ENCODE data around the gene ZNF488.
"Not testable (repeated sequence)": the region's sequence is repeated elsewhere in the genome, so short reads cannot be mapped to it uniquely, and the experiment has no call there.

ZNF488 gene

GRCh38 chr10:47384148-47384921, at the start of gene ZNF488:
ZNF488 (minus strand) TSS chr10:47384293; CDS start chr10:47368829, 15,464 bp downstream.
- peak; percentile 68 for DNase-seq

DNA sequence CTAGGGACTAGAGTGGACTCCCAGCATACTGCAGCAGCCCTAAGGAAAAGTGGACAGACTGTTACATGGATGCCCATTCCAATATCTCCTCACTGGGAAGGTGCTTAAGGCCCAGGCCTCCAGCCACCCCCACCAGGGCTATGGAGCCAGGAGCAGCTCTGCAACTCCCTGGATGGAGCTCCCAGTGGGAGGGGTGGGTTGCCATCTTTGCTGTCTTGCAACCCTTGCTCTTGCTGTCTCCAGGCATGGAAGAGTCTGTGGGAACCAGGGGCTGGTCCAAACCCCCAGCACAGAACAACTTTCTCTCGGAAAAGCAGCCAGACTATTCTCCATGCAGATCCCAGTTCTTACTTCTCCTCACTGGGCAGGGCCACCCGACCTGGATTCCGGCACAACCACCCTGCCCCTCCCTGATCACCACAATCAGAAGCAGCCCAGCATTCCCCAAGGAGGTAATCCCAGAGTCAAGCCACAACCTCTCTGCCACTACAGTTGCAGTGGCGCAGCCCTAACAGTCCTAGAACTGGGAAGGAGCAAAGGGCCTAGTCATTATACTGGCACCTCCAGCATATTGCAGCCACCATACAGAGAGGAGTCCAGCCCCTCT, 41.8 kb upstream of the ZNF488 start:
- no peak for DNase-seq

DNA sequence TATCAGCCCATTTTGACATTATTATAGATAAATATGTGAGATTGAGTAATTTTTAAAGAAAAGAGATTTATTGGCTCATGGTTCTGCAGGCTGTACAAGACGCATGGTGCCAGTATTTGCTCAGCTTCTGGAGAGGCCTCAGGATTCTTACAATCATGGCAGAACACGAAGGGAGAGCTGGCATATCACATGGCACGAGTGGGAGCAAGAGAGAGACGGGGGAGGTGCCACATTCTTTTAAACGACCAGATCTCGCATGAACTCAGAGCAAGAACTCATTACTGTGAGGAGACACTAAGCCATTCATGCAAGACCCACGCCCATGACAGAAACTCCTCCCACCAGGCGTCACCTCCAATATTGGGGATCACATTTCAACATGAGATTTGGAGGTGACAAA, 40.1 kb upstream of the ZNF488 start:
- DNase-seq: no peak

DNA sequence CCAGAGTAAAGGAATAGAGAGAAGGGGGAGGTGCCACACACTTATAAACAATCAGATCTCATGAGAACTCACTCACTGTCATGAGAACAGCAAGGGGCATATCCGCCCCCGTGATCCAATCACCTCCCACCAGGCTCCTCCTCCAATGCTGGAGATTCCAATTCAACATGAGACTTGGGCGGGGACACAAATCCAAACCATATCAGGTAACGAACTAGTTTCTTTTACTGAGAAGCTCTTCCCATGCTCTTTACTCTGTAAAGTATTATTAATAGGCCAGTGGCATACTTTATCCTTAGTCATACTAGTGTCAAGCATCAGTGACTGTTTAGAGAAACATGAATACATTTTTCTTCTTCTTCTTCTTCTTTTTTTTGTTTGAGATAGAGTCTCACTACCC, 39.4 kb upstream of the ZNF488 start:
- no peak for DNase-seq

DNA sequence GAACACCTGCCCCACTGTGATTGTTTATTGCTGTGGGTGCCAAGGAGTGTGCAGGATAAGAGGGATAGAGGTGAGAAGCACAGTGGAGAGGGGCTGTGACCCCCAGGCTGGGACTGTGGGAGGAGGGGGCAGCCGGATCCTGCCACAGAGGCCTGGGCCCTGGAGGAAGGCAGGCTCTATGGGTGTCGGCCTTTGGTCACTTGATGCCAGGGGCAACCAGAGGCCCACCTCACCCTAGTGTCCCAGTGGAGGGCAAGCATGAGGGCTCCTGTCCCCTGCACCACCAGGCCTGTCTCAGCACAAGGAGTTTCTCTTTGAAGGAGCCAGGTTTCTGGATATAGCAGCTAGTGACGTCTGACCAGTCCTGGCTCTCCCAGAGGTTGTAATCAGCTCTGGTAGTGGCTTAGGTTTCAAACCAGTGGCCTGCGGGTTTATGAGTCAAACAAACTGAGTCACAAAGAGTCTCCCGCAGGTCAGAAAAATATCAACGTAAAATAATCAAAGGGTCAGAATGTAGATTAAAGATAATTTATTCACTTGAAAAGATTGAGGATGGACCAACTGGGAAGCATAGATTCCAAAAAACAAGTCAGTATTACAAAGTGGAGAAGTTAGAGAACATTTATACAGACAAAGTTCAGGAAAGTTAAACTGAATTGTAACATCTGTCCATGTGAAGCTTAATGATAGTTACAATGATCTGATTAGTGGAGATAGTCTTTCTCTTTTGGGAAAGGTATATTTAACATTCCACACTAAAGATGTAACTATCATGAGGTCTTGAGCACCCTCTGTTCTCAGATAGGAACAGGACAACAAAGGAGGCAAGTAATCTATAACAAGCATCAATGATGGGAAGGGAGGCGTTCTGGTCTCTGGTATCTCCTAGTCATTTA, 37.2 kb upstream of the ZNF488 start:
- no peak for DNase-seq

DNA sequence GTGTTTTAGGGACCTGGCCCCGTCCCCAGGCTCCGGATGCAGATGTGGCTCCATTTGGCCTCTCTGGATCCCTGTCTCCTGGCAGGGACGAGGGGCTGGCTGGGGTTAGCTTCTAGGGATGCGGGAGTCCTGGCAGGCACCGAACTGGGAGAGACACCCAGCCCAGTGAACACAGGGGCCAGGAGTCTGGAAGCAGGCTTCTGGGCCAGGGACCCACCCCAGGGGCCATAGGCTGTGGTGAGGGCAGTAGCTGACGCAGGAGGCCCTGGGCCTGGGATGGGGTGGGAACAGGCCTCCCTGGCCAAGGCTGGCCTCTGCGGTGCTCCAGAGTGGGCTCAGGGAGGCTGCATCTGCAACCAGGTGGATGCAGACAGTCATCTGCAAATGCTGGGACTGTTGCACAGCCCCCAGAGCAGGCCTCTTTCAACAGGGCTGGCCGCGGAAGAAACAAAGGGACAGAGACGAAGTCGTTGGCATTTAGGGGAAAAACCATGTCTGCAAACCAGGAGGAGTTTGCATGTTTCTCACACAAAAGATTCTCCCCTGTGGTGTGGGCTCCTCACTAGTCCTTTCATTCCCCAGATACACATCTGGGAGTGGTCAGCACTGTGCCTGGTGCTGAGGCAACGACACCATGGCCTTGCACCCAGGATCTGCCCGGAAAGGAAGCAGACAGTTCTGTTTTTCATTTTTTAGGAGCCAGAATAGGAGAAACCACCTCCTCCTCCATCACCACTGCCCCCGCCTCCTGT, 36.4 kb upstream of the ZNF488 start:
- DNase-seq: no peak

- no peak for DNase-seq
These were observed 35.3 kb upstream of the ZNF488 start for GRCh38 chr10:47419421-47419820.

GRCh38 chr10:47418966-47419365, 34.9 kb upstream of the ZNF488 start:
- no peak for DNase-seq

DNA sequence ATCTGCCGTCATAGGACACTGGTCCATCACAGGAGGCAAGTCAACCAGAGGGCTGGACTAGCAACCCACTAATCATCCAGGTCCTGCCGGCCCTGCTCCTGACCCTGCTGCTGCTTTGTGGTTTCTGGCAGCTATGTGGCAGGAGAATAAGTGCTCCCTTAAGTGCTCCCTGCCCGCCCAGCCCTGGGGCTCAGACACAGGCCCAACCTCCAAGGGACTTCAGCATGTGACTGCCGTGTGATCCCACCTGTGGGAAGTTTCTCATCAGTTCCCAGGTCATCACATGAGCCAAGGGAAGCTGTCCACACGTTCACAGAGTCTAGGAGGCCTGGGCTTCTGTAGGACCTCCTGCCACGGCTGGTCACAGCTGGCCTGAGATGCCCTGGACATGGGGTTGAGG, 34.2 kb upstream of the ZNF488 start:
- DNase-seq: no peak

DNA sequence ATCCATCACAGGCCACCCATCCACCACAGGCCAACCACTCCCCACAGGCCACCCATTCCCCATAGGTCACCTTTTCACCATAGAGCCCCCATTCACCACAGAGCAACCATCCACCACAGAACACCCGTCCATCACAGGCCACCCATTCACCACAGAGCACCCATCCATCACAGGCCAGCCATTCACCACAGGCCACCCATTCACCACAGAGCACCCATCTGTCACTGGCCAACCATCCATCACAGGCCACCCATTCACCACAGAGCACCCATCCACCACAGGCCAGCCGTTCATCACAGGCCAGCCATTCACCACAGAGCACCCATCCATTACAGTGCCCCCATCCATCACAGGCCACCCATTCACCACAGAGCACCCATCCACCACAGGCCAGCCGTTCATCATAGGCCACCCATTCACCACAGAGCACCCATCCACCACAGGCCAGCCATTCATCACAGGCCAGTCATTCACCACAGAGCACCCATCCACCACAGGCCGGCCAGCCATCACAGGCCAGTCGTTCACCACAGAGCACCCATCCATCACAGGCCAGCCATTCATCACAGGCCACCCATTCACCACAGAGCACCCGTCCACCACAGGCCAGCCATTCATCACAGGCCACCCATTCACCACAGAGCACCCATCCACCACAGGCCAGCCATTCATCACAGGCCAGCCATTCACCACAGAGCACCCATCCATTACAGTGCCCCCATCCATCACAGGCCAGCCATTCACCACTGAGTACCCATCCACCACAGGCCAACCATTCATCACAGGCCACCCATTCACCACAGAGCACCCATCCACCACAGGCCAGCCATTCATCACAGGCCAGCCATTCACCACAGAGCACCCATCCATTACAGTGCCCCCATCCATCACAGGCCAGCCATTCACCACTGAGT, 32.5 kb upstream of the ZNF488 start:
- DNase-seq: not testable (repeated sequence)

DNA sequence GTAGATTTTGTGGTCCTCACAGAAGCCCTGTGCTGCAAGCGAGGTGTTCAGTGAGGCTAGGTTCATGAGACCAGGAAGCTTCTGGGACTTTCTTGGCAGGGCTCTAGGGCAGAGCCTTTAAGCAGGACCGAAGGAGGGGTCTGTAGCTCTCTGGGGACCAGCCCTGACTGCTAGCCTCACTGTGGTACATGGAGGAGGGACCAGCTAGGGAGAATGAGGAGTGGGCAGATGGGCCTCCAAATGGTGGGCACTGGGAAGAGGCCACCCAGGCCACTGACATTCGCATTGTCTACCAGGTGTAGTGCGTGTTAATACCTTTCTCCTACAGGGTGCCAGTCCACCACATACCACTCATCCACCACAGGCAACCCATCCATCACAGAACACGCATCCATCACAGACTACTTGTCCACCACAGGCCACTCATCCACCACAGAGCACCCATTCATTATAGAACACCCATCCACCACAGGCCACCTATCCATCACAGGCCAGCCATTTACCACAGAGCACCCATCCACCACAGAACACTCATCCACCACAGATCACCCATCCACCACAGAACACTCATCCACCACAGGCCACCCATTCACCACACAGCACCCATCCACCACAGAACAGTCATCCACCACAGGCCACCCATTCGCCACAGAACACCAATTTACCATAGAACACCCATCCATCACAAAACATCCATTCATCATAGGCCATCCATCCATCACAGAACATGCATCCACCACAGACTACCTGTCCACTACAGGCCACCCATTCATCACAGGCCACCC, 31.6 kb upstream of the ZNF488 start:
- DNase-seq: peak; percentile 30

- DNase-seq: no peak
These were observed 30.8 kb upstream of the ZNF488 start for GRCh38 chr10:47414752-47415519.

GRCh38 chr10:47414227-47414592, 30.1 kb upstream of the ZNF488 start:
- no peak for DNase-seq

DNA sequence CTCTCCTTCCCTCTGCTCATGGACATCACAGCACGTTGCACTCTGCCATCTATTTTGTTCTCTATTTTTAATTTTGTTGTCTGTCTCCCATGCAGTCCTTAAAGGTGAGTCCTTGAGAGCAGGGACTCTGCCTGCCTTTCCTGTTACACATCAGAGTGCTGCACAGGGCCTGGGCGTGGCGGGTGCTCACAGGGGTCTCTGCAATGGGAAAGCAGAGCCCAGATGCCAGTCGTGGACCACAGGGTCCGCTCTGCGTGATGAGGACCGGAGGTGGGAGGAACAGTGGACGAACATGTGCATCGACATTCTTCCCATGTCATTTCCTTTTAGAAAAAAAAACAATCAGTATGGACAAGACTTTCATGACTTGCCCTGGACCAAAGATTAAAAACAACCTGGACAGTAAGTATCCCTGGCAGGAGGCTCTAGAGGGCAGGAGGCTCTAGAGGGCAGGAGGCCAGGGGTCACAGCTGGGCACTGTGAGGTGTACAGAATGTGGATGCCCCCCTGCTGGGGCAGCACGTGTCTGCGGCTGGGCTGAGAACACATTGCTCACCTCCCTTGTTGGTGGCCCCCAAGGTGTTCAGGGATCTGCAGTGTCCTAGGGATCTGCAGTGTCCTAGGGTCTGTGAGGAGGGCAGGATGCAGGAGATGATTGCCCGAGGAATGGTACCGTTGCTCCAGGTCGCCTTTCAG, 29.6 kb upstream of the ZNF488 start:
- no peak for DNase-seq

DNA sequence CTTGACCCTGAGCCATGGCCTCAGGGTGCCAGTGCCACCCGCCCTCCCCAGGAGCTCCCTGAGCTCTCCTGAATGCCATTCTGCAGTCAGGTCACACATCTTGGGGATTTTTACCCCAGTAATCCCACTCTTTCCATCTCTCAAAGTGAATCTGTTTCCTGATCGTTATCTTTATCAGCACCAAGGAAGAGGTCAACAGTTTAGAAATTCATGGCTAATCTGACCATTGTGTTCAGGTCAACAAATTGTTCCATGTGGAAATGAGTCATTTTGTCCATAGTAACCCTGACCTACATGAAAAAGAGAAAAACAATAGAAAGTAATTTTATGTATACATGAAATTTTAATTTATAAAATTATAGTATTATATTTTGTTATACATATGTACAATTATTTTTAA, 28.8 kb upstream of the ZNF488 start:
- no peak for DNase-seq

- no peak for DNase-seq
These were observed 28.2 kb upstream of the ZNF488 start for GRCh38 chr10:47412177-47412730.

GRCh38 chr10:47410862-47411261, 26.8 kb upstream of the ZNF488 start:
- DNase-seq: no peak

- no peak for DNase-seq
These were observed 26.2 kb upstream of the ZNF488 start for GRCh38 chr10:47410271-47410670.

- DNase-seq: no peak
These were observed 25.8 kb upstream of the ZNF488 start for GRCh38 chr10:47409866-47410256.

Measured in stimulated activated CD4-positive, alpha-beta T cell treated with anti-CD3 and anti-CD28 coated beads, Interleukin-1b, Interleukin-23, amount 100 ng/mL, for 48 hours (primary cell).